Ishikawa (cell line): ENCODE results near the gene CACNB3.

ENCODE experiments used
- EP300 ChIP-seq: IDR thresholded peaks from 2 replicates; pipeline ENCODE4 v1.6.1; 2012; ENCODE audit warnings: borderline replicate concordance
- FOXM1 ChIP-seq: IDR thresholded peaks from 2 replicates; pipeline ENCODE4 v1.6.1; 2012; ENCODE audit warnings: low read depth, borderline replicate concordance
- RAD21 ChIP-seq: IDR thresholded peaks from 2 replicates; pipeline ENCODE4 v1.6.1; 2012; ENCODE audit warnings: low read depth
- TAF1 ChIP-seq: IDR thresholded peaks from 2 replicates; pipeline ENCODE4 v1.6.1; 2012; ENCODE audit warnings: low read depth, mild to moderate bottlenecking
- USF1 ChIP-seq: IDR thresholded peaks from 2 replicates; pipeline ENCODE4 v1.6.1; 2012

DNA sequence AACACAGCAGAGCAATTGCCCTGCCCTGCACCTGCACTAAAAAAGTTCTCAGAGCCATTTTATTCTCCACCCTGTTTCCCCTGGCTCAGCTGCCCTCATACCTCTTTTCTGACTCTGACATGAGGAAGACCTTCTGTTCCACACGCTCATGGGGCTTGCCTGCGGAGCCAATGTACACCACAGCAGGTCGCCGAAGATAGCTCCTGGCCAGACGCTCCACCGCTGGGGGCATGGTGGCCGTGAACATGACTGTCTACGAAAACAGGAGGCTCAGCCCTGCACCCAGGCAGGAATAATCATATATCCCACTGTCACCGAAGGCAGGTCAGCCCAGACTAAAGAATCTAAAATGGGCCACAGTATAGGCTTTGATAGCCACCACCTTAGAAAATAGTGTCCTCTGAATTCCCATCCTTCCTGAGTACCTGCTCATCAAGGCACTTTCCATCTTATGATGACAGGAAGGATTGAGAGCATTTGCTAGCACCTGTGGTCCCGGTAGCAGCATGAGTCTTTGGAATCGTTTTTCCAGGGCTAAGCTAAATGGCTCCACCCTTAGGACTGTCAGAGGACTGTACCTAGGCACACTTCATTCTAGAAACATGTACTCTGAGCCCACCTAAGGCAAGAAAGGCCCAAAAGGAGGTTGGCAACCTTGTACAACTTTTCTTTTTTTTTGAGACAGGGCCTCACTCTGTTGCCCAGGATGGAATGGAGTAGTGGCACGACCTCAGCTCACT, 14.2 kb downstream of the CACNB3 start:
- TF ChIP-seq TAF1 (no peak), USF1 (no peak), FOXM1 (no peak), EP300 (no peak), RAD21 (no peak)
